GM18907 (cell line): ENCODE results near the gene PC.
"Not testable (repeated sequence)": the region's sequence is repeated elsewhere in the genome, so short reads cannot be mapped to it uniquely, and the experiment has no call there.

Experiments
- ATAC-seq: cut with Tn5 transposase; IDR thresholded peaks from one replicate; pipeline ENCODE4 v1.9.1; 2021; ENCODE audit warnings: mild to moderate bottlenecking, moderate library complexity; ENCODE audit not compliant: unreplicated experiment

The PC gene

GRCh38 chr11:66800720-66801428 lies 157.3 kb downstream of the PC start:
- ATAC-seq: no peak

- not testable (repeated sequence) for ATAC-seq
These were observed 158.4 kb downstream of the PC start for GRCh38 chr11:66799815-66800214.
